Measurements from ENCODE around the gene PRDM16.

PRDM16 gene

GRCh38 chr1:3114846-3115245 lies 45.8 kb downstream of the PRDM16 start:
- Histone ChIP-seq H3K4me3 (ENCODE audit: low read depth, low read length, poor library complexity, severe bottlenecking) (no peak overlapping the region), H3K36me3 (ENCODE audit: insufficient read depth, low read length) (no peaks in the 10 kb centered on the region), H3K9me3 (ENCODE audit: low read length) (no peaks in the 10 kb centered on the region), H2AFZ (ENCODE audit: low read length) (no peak overlapping the region), H3F3A (ENCODE audit: insufficient read depth, low read length) (no peaks in the 10 kb centered on the region), H4K20me1 (ENCODE audit: insufficient read depth, low read length) (no peaks in the 10 kb centered on the region), H3K9me2 (ENCODE audit: low read depth, low read length) (no peaks in the 10 kb centered on the region), H3K9ac (ENCODE audit: low read length) (no peak overlapping the region), H3K4me2 (ENCODE audit: low read length) (no peak overlapping the region), H3K27ac (ENCODE audit: low read depth, low read length, poor library complexity, severe bottlenecking) (no peak overlapping the region), H3K27me3 (ENCODE audit: insufficient read depth, low read length) (no peaks in the 10 kb centered on the region), H3K4me1 (ENCODE audit: insufficient read depth, low read length, severe bottlenecking) (no peaks in the 10 kb centered on the region), H3K79me2 (ENCODE audit: insufficient read depth, low read length) (no peaks in the 10 kb centered on the region)
- TF ChIP-seq EZH2 (IDR thresholded peaks at IDR 0.05; ENCODE audit: borderline replicate concordance, low read length) (no peak), CTCF (IDR thresholded peaks at IDR 0.05; ENCODE audit: low read length) (no peak)

GRCh38 chr1:3115275-3116149 lies 46.5 kb downstream of the PRDM16 start:
- H3K27me3 ChIP-seq (ENCODE audit: insufficient read depth, low read length) = no peaks in the 10 kb centered on the region
- no peaks in the 10 kb centered on the region for H3K79me2 ChIP-seq (ENCODE audit: insufficient read depth, low read length)
- TF ChIP-seq CTCF (IDR thresholded peaks at IDR 0.05; ENCODE audit: low read length) (no peak), EZH2 (IDR thresholded peaks at IDR 0.05; ENCODE audit: borderline replicate concordance, low read length) (no peak)
- no peak overlapping the region for H3K27ac ChIP-seq (ENCODE audit: low read depth, low read length, poor library complexity, severe bottlenecking)
- H3K9me2 ChIP-seq (ENCODE audit: low read depth, low read length) = no peaks in the 10 kb centered on the region
- no peak overlapping the region for H3K4me3 ChIP-seq (ENCODE audit: low read depth, low read length, poor library complexity, severe bottlenecking)
- no peaks in the 10 kb centered on the region for H4K20me1 ChIP-seq (ENCODE audit: insufficient read depth, low read length)
- no peak overlapping the region for H3K4me2 ChIP-seq (ENCODE audit: low read length)
- H3K9me3 ChIP-seq (ENCODE audit: low read length) = no peaks in the 10 kb centered on the region
- no peak overlapping the region for H2AFZ ChIP-seq (ENCODE audit: low read length)
- no peaks in the 10 kb centered on the region for H3F3A ChIP-seq (ENCODE audit: insufficient read depth, low read length)
- no peaks in the 10 kb centered on the region for H3K4me1 ChIP-seq (ENCODE audit: insufficient read depth, low read length, severe bottlenecking)
- H3K9ac ChIP-seq (ENCODE audit: low read length) = no peak overlapping the region
- no peaks in the 10 kb centered on the region for H3K36me3 ChIP-seq (ENCODE audit: insufficient read depth, low read length)

GRCh38 chr1:3116150-3116510 lies 47.1 kb downstream of the PRDM16 start:
- Histone ChIP-seq H3K27ac (ENCODE audit: low read depth, low read length, poor library complexity, severe bottlenecking) (no peak overlapping the region), H3K4me3 (ENCODE audit: low read depth, low read length, poor library complexity, severe bottlenecking) (no peak overlapping the region), H3K79me2 (ENCODE audit: insufficient read depth, low read length) (no peaks in the 10 kb centered on the region), H4K20me1 (ENCODE audit: insufficient read depth, low read length) (no peaks in the 10 kb centered on the region), H3K4me2 (ENCODE audit: low read length) (no peak overlapping the region), H3K9me3 (ENCODE audit: low read length) (no peaks in the 10 kb centered on the region), H2AFZ (ENCODE audit: low read length) (no peak overlapping the region), H3K27me3 (ENCODE audit: insufficient read depth, low read length) (no peaks in the 10 kb centered on the region), H3K9me2 (ENCODE audit: low read depth, low read length) (no peaks in the 10 kb centered on the region), H3K4me1 (ENCODE audit: insufficient read depth, low read length, severe bottlenecking) (no peaks in the 10 kb centered on the region), H3F3A (ENCODE audit: insufficient read depth, low read length) (no peaks in the 10 kb centered on the region), H3K9ac (ENCODE audit: low read length) (no peak overlapping the region), H3K36me3 (ENCODE audit: insufficient read depth, low read length) (no peaks in the 10 kb centered on the region)
- TF ChIP-seq CTCF (IDR thresholded peaks at IDR 0.05; ENCODE audit: low read length) (no peak), EZH2 (IDR thresholded peaks at IDR 0.05; ENCODE audit: borderline replicate concordance, low read length) (no peak)

Measured in OCI-LY1 (cell line).